Activated naive CD8-positive, alpha-beta T cell treated with anti-CD3 and anti-CD28 coated beads, Interleukin-2, amount 50 U/mL, for 24 hours (primary cell): ENCODE measurements around the gene BRPF3.

Source experiments
- ATAC-seq: fragments of 150-1000 bp; cut with Tn5 transposase; one replicate; pipeline ENCODE4 v1.10.0; 2021
- DNase-seq: peaks from one replicate; pipeline ENCODE4 v3.0.0; 2021
- H3K27ac Mint-ChIP-seq: one replicate; pipeline ENCODE4 v1.8.0; 2021; ENCODE audit warnings: mild to moderate bottlenecking, mixed read lengths
- H3K27me3 Mint-ChIP-seq: one replicate; pipeline ENCODE4 v1.8.0; 2021; ENCODE audit warnings: mixed read lengths
- H3K36me3 Mint-ChIP-seq: one replicate; pipeline ENCODE4 v1.8.0; 2021; ENCODE audit warnings: low read depth, mixed read lengths
- H3K4me1 Mint-ChIP-seq: one replicate; pipeline ENCODE4 v1.8.0; 2021; ENCODE audit warnings: mixed read lengths
- H3K4me3 Mint-ChIP-seq: one replicate; pipeline ENCODE4 v1.8.0; 2021; ENCODE audit warnings: mild to moderate bottlenecking, moderate library complexity, mixed read lengths
- H3K9me3 Mint-ChIP-seq: one replicate; pipeline ENCODE4 v1.8.0; 2021; ENCODE audit warnings: mixed read lengths

Gene BRPF3

GRCh38 chr6:36186199-36186598, 10.3 kb upstream of the BRPF3 start:
- H3K27me3 Mint-ChIP-seq = no peaks in the 10 kb centered on the region
- DNase-seq (no peak), ATAC-seq (no peak)
- H3K4me1 Mint-ChIP-seq = no peaks in the 10 kb centered on the region
- no peaks in the 10 kb centered on the region for H3K36me3 Mint-ChIP-seq
- no peak overlapping the region for H3K4me3 Mint-ChIP-seq
- no peaks in the 10 kb centered on the region for H3K9me3 Mint-ChIP-seq
- H3K27ac Mint-ChIP-seq = no peak overlapping the region

DNA sequence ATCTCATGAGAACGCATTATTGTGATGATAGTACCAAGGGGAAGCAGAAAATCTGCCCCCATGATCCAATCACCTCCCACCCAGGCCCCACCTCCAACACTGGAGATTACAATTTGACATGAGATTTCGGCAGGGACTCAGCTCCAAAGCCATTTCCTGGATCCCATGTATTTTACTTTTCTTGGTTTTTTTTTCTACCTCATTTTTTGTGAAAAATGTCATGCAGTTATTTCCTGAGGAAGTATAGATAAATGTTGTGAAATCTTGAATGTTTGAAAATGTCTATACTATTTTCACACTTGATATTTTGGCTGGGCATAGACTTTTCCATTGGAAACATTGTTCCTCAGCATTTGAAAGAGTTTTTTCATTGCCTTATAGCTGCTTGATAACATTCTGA, 9.1 kb upstream of the BRPF3 start:
- Mint-ChIP-seq H3K27me3 (no peaks in the 10 kb centered on the region), H3K27ac (no peak overlapping the region), H3K4me1 (no peaks in the 10 kb centered on the region), H3K36me3 (no peaks in the 10 kb centered on the region), H3K9me3 (no peaks in the 10 kb centered on the region), H3K4me3 (no peak overlapping the region)
- no peak for DNase-seq
- no peak for ATAC-seq

DNA sequence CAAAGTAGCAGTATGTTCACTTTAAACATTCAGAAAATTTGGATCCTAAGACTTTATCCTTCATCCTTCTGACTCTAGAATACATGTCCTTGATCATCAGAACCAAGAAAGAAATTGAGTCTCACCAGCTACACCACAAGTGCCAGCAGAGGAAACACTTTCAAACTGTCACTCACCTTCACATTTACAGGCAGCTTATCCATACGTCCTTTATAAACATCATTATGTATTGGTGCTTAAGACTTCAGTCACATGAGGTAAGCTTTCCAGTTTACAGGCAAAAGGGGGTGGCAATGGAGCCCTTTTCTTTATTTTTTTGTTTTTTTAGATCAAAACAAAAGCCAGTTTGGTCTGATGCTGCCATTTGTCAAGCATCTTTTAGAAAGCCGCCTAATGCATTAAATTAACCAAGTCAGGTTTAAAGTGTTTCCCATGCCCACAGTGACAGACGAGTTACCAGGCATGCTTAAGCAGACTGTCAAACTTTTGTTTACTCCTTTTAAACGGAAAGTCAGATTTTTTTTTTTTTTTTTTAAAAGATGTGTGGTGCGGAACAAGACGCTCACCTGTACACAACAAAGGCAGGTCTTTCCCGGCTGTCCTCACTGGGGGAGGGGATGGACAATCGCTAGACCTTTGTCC, 952 bp upstream of the BRPF3 start:
- H3K27ac Mint-ChIP-seq = peak overlapping the region; percentile 68
- DNase-seq (no peak), ATAC-seq (no peak)
- peaks cover 8% of the 10 kb centered on the region for H3K36me3 Mint-ChIP-seq
- H3K9me3 Mint-ChIP-seq = no peaks in the 10 kb centered on the region
- no peaks in the 10 kb centered on the region for H3K27me3 Mint-ChIP-seq
- H3K4me1 Mint-ChIP-seq = peaks cover 32% of the 10 kb centered on the region
- peak overlapping the region; percentile 75 for H3K4me3 Mint-ChIP-seq

GRCh38 chr6:36196880-36197548, 470 bp downstream of the BRPF3 start:
- H3K4me3 Mint-ChIP-seq = peak overlapping the region; percentile 85
- peaks cover 21% of the 10 kb centered on the region for H3K36me3 Mint-ChIP-seq
- peak overlapping the region; percentile 90 for H3K27ac Mint-ChIP-seq
- no peaks in the 10 kb centered on the region for H3K27me3 Mint-ChIP-seq
- peak; percentile 98 for ATAC-seq
- peak; percentile 100 for DNase-seq
- H3K4me1 Mint-ChIP-seq = peaks cover 42% of the 10 kb centered on the region
- no peaks in the 10 kb centered on the region for H3K9me3 Mint-ChIP-seq

DNA sequence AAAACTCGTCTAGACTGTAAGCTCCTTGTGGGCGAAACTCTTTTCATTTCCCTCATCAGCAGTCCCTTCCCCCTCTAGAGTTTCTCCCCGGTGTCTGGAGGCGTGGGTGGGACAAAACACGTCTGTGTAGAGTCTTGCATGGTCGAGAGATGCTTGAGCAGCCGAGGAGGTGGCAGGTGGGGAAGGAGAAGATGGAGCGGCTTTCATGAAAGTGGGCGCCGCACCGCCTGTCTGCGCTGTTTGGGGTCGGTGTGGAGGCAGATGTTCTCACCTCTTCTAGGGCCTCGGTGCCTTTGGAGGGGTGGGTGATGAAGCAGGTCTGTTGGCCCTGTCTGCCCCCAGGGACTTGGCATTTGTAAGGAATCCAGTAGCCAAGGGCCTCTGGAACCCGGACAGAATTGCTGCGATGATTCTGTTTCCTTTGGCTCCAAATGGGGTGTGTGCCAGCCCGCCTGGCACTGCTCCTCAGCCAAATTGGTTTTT, 1.2 kb downstream of the BRPF3 start:
- no peaks in the 10 kb centered on the region for H3K27me3 Mint-ChIP-seq
- H3K4me1 Mint-ChIP-seq = peaks cover 49% of the 10 kb centered on the region
- H3K9me3 Mint-ChIP-seq = no peaks in the 10 kb centered on the region
- peak overlapping the region; percentile 90 for H3K27ac Mint-ChIP-seq
- DNase-seq (no peak), ATAC-seq (no peak)
- peak overlapping the region; percentile 85 for H3K4me3 Mint-ChIP-seq
- H3K36me3 Mint-ChIP-seq = peaks cover 28% of the 10 kb centered on the region

DNA sequence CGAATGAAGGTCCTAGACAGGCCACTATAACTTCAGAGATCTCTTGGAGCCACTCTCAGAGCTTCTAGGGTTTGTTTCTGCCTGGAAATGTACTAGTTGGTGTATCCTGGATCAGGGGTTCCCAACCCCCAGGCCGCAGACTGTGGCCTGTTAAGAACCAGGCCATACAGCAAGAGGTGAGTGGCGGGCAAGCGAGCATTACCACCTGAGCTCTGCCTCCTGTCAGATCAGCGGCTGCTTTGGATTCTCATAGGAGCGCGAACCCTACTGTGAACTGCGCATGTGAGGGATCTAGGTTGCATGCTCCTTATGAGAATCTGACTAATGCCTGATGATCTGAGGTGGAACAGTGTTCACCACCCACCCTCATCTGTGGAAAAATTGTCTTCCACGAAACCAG, 2.4 kb downstream of the BRPF3 start:
- Mint-ChIP-seq H3K4me3 (no peak overlapping the region), H3K36me3 (peaks cover 39% of the 10 kb centered on the region), H3K9me3 (no peaks in the 10 kb centered on the region), H3K4me1 (peaks cover 60% of the 10 kb centered on the region), H3K27me3 (no peaks in the 10 kb centered on the region), H3K27ac (no peak overlapping the region)
- ATAC-seq (no peak), DNase-seq (no peak)

GRCh38 chr6:36200154-36200891, 3.8 kb downstream of the BRPF3 start:
- Mint-ChIP-seq H3K27ac (no peak overlapping the region), H3K9me3 (no peaks in the 10 kb centered on the region), H3K36me3 (peaks cover 43% of the 10 kb centered on the region), H3K4me1 (peaks cover 68% of the 10 kb centered on the region), H3K4me3 (no peak overlapping the region), H3K27me3 (no peaks in the 10 kb centered on the region)
- DNase-seq (no peak), ATAC-seq (no peak)

DNA sequence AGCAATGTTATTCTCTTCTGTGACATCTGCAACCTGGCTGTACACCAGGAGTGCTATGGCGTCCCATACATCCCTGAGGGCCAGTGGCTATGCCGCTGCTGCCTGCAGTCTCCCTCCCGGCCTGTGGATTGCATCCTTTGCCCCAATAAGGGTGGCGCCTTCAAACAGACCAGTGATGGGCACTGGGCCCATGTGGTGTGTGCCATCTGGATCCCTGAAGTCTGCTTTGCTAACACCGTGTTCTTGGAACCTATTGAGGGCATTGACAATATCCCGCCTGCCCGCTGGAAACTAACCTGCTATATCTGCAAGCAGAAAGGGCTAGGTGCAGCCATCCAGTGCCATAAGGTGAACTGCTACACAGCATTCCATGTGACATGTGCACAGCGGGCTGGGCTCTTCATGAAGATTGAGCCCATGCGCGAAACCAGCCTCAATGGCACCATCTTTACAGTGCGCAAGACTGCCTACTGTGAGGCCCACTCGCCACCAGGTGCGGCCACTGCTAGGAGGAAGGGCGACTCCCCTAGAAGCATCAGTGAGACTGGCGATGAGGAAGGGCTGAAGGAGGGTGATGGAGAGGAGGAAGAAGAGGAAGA, 4.6 kb downstream of the BRPF3 start:
- H3K27me3 Mint-ChIP-seq = no peaks in the 10 kb centered on the region
- H3K9me3 Mint-ChIP-seq = no peaks in the 10 kb centered on the region
- ATAC-seq (no peak), DNase-seq (no peak)
- no peak overlapping the region for H3K27ac Mint-ChIP-seq
- H3K36me3 Mint-ChIP-seq = peaks cover 47% of the 10 kb centered on the region
- H3K4me1 Mint-ChIP-seq = peaks cover 63% of the 10 kb centered on the region
- H3K4me3 Mint-ChIP-seq = no peak overlapping the region

DNA sequence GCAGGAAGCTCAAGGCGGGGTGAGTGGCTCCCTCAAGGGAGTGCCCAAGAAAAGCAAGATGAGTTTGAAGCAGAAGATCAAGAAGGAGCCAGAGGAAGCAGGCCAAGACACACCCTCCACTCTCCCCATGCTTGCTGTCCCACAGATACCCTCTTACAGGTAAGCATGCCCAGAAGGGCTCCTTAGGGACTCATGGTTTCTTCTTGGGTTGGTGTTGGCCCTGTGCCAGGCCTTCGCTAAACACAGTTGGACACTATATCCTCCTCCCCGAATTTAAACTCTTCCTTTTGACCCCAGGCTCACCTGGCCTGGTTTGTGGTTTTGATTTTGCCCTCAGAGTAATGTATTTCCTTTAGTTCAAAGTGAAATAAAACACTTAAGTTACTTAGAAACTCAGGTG, 5.1 kb downstream of the BRPF3 start:
- no peaks in the 10 kb centered on the region for H3K9me3 Mint-ChIP-seq
- DNase-seq (no peak), ATAC-seq (no peak)
- no peak overlapping the region for H3K27ac Mint-ChIP-seq
- peaks cover 61% of the 10 kb centered on the region for H3K4me1 Mint-ChIP-seq
- no peaks in the 10 kb centered on the region for H3K27me3 Mint-ChIP-seq
- H3K4me3 Mint-ChIP-seq = no peak overlapping the region
- H3K36me3 Mint-ChIP-seq = peaks cover 47% of the 10 kb centered on the region

GRCh38 chr6:36202101-36202500, 5.6 kb downstream of the BRPF3 start:
- ATAC-seq = no peak
- H3K4me3 Mint-ChIP-seq = no peak overlapping the region
- H3K36me3 Mint-ChIP-seq = peaks cover 47% of the 10 kb centered on the region
- H3K27me3 Mint-ChIP-seq = no peaks in the 10 kb centered on the region
- H3K27ac Mint-ChIP-seq = no peak overlapping the region
- H3K4me1 Mint-ChIP-seq = peaks cover 61% of the 10 kb centered on the region
- DNase-seq = no peak
- H3K9me3 Mint-ChIP-seq = no peaks in the 10 kb centered on the region

DNA sequence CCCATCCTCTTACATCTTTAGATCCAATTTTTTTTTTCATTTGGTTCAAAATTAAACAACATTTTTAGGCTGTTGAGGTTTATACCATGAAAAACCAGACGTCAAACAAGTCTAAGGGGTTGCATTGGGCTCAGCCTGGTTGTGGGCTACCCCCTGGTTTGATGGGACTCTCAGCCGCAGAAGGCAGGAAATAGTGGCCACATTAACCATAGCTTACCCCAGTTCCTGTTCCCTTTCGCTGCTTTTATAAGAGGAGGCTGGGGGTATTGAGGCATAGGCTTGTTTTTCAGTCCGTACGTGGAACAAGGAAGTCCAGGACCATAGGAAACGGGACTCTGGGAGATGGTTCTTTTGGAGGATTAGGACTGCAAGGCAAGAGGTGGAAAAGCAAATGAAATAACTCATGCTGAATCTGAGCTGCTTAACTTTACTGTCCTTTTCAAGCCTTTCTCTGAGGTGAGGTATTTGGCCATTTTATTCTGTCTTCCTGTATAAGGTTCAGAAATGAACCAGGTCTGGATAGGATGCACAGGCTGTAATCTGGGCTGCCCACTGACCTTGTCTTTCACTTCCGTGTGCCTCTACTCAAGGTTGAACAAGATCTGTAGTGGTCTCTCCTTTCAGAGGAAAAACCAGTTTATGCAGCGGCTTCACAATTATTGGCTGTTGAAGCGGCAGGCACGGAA, 7.7 kb downstream of the BRPF3 start:
- Mint-ChIP-seq H3K9me3 (no peaks in the 10 kb centered on the region), H3K27ac (no peak overlapping the region), H3K36me3 (peaks cover 52% of the 10 kb centered on the region), H3K4me3 (peak overlapping the region; percentile 30), H3K27me3 (no peaks in the 10 kb centered on the region), H3K4me1 (peaks cover 47% of the 10 kb centered on the region)
- ATAC-seq (peak; percentile 67), DNase-seq (peak; percentile 37)

DNA sequence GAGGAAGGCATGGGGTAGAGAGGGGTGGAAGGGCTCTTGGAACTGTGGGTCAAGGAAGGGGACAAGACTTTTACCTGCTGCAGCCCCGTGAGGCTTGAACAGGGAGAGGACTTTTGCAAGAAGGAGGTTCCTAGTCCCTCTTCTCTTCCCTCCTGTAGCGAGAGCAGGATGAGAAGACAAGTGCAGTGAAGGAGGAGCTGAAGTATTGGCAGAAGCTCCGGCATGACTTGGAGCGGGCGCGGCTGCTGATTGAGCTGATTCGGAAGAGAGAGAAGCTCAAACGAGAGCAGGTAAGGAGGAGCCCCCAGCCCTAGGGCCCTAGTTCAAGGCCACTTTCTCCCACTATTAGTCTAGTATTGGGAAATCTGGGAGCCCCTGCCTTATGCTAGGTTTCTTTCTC, 10.6 kb downstream of the BRPF3 start:
- Mint-ChIP-seq H3K4me3 (no peak overlapping the region), H3K27ac (no peak overlapping the region), H3K36me3 (peaks cover 48% of the 10 kb centered on the region), H3K27me3 (no peaks in the 10 kb centered on the region), H3K4me1 (peaks cover 31% of the 10 kb centered on the region), H3K9me3 (no peaks in the 10 kb centered on the region)
- DNase-seq (no peak), ATAC-seq (no peak)

- H3K36me3 Mint-ChIP-seq = peaks cover 43% of the 10 kb centered on the region
- no peaks in the 10 kb centered on the region for H3K27me3 Mint-ChIP-seq
- no peak overlapping the region for H3K27ac Mint-ChIP-seq
These were observed 13.1 kb downstream of the BRPF3 start for GRCh38 chr6:36209606-36210005.

DNA sequence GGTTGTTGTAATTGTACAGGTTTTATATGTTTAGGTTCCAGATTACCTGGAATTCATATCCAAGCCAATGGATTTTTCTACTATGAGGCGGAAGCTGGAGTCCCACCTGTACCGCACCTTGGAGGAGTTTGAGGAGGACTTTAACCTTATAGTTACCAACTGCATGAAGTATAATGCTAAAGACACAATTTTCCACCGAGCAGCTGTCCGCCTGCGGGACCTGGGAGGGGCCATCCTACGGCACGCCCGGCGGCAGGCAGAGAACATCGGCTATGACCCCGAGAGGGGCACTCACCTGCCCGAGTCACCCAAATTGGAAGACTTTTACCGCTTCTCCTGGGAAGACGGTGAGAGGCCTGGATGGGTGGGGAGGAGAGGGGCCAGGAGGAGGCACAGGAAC, 13.6 kb downstream of the BRPF3 start:
- no peak for DNase-seq
- H3K27ac Mint-ChIP-seq = no peak overlapping the region
- no peaks in the 10 kb centered on the region for H3K27me3 Mint-ChIP-seq
- peaks cover 44% of the 10 kb centered on the region for H3K36me3 Mint-ChIP-seq
- no peak for ATAC-seq
- H3K4me3 Mint-ChIP-seq = no peak overlapping the region
- H3K4me1 Mint-ChIP-seq = peaks cover 4% of the 10 kb centered on the region
- H3K9me3 Mint-ChIP-seq = no peaks in the 10 kb centered on the region

More at GRCh38 chr6:36209606-36210005, 13.1 kb downstream of the BRPF3 start:
- ATAC-seq (no peak), DNase-seq (no peak)
- Mint-ChIP-seq H3K4me1 (peaks cover 8% of the 10 kb centered on the region), H3K4me3 (no peak overlapping the region), H3K9me3 (no peaks in the 10 kb centered on the region)
